Pulmonary artery endothelial cell (primary cell): ENCODE measurements around the gene GALNT15. TPM values are rescaled to one million over a fixed set of nuclear protein-coding genes. Genes with fewer than 3 reads are reported as not detected.
A peak's percentile ranks its signal among the peaks of the same experiment; 100 is the strongest.

Experiments used
- DNase-seq: peaks from one replicate; pipeline ENCODE4 v3.0.0-alpha.2; 2011; ENCODE audit warnings: low read depth, low spot score
- total RNA-seq: library from RNA; depleted of rRNA; stranded (reverse); fragments of >200 nt; gene quantifications from 2 replicates; pipeline ENCODE4 v1.2.3, GENCODE V29; 2014

Gene GALNT15
- total RNA-seq, 1 donor from 2014 or later: 18.8 TPM

GRCh38 chr3:16280671-16281070 lies 106.2 kb downstream of the GALNT15 start:
- peak; percentile 27 for DNase-seq

Other genes with a start within 250 kb of the GALNT15 start
- gene DPH3, start 90.3 kb downstream of the GALNT15 start, total RNA-seq: 17.7 and 22.7 TPM in 2 replicates
- 13.9 and 14.4 TPM in 2 replicates for gene OXNAD1, start 90.5 kb downstream of the GALNT15 start, total RNA-seq